Osteocyte (in vitro differentiated cells): Measurements from ENCODE around the gene ARL8B. TPM values are rescaled to one million over a fixed set of nuclear protein-coding genes. Genes with fewer than 3 reads are reported as not detected.
A peak's percentile ranks its signal among the peaks of the same experiment; 100 is the strongest.

Experiments used
- DNase-seq: peaks from one replicate; pipeline ENCODE4 v3.0.0; 2021; ENCODE audit warnings: mixed read lengths; ENCODE audit not compliant: unreplicated experiment; ENCODE audit errors: extremely low spot score
- H3K27ac Mint-ChIP-seq: one replicate; pipeline ENCODE4 v1.8.0; 2021; ENCODE audit warnings: mild to moderate bottlenecking, mixed read lengths; ENCODE audit not compliant: unreplicated experiment
- H3K27me3 Mint-ChIP-seq: one replicate; pipeline ENCODE4 v1.8.0; 2021; ENCODE audit warnings: mixed read lengths; ENCODE audit not compliant: unreplicated experiment
- H3K36me3 Mint-ChIP-seq: one replicate; pipeline ENCODE4 v1.8.0; 2021; ENCODE audit warnings: mixed read lengths; ENCODE audit not compliant: unreplicated experiment
- H3K4me1 Mint-ChIP-seq: one replicate; pipeline ENCODE4 v1.8.0; 2021; ENCODE audit warnings: mixed read lengths; ENCODE audit not compliant: unreplicated experiment
- H3K4me3 Mint-ChIP-seq: one replicate; pipeline ENCODE4 v1.8.0; 2021; ENCODE audit warnings: mild to moderate bottlenecking, moderate library complexity, mixed read lengths; ENCODE audit not compliant: unreplicated experiment
- H3K9me3 Mint-ChIP-seq: one replicate; pipeline ENCODE4 v1.8.0; 2021; ENCODE audit warnings: mixed read lengths; ENCODE audit not compliant: unreplicated experiment
- total RNA-seq: library from RNA; stranded (reverse); gene quantifications from 2 replicates; pipeline ENCODE4 v1.2.1, GENCODE V29; 2021
- TF ChIP-seq, protein P1 (sequence below): fragments of 200-600 bp; sonication (generic); IDR thresholded peaks from 2 replicates; pipeline ENCODE4 v1.5.0; 2021; ENCODE audit warnings: antibody characterized with exemption, mild to moderate bottlenecking, moderate library complexity

ARL8B gene
- total RNA-seq, 1 donor from 2014 or later = 86.0 TPM

DNA sequence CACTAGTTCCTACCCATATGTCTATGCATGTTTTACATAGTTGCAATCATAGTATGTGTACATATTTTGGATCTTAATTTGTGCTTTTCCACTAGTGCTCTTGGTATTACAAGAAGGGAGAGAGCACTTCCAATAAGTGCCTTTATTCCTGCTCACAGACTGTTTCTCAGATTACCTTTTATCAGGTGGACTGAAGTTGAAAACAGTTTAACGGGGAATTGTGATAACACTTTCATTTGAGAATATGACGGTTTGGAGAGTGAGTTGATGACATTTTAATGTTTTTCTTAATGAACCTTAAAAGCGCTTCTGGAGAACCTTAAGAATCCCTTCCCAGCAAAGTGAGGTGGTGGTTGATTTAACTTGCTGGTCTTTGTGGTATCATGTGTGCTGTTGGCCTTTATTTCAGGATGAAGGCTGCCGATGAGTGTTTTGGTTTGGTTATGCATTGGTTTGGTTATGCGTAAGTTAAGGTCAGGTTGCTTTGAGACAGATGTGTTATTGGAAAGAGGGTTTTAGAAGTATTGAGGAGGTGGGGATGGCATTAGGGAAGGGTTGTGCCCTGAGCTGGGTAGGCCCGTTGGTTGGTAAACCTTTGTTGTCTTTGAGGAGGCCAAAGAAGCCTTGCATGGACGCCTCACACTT, 68.2 kb downstream of the ARL8B start:
- Mint-ChIP-seq H3K9me3 (no peaks in the 10 kb centered on the region), H3K4me1 (peaks cover 50% of the 10 kb centered on the region), H3K27me3 (no peaks in the 10 kb centered on the region), H3K27ac (peak overlapping the region; percentile 44), H3K4me3 (peak overlapping the region; percentile 66), H3K36me3 (peaks cover 11% of the 10 kb centered on the region)
- TF ChIP-seq, protein P1, sequence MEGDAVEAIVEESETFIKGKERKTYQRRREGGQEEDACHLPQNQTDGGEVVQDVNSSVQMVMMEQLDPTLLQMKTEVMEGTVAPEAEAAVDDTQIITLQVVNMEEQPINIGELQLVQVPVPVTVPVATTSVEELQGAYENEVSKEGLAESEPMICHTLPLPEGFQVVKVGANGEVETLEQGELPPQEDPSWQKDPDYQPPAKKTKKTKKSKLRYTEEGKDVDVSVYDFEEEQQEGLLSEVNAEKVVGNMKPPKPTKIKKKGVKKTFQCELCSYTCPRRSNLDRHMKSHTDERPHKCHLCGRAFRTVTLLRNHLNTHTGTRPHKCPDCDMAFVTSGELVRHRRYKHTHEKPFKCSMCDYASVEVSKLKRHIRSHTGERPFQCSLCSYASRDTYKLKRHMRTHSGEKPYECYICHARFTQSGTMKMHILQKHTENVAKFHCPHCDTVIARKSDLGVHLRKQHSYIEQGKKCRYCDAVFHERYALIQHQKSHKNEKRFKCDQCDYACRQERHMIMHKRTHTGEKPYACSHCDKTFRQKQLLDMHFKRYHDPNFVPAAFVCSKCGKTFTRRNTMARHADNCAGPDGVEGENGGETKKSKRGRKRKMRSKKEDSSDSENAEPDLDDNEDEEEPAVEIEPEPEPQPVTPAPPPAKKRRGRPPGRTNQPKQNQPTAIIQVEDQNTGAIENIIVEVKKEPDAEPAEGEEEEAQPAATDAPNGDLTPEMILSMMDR = no peak
- DNase-seq = no peak

DNA sequence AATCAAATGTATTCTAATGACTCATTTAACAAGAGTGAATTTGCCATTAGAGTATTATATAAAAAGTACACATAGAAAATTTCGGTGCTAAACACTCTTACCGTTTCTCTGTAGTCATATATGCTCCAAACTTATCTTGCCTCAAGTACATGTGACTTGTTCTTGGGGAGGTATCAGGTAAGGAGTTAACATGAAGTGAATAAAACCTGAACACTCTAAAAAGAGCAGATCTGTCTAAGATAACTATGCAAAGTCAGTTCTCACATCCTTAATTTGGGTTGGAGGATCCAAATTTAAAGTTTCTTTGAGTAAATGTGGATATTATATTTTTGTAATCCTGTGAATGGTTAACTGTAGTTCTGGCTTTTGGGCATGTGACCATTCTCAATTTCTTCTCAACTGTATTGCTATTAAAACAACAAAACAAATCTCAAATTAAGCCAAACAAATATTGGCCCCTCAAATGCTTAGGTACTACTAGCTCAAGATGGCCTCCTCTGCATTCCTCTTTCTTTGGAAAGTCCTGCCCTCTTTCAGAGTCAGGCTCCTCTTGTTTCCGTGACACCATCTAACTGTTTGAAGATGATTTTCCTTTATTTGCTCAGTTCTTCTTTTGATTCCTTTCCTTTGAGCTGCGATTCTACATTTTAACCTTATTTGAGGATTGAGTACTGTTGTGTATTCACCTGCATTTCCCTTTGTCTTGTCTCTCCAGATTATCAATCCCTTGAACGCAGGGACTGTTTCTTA, 69.6 kb downstream of the ARL8B start:
- Mint-ChIP-seq H3K9me3 (no peaks in the 10 kb centered on the region), H3K27ac (peak overlapping the region; percentile 23), H3K36me3 (peaks cover 15% of the 10 kb centered on the region), H3K4me1 (peaks cover 59% of the 10 kb centered on the region), H3K27me3 (no peaks in the 10 kb centered on the region), H3K4me3 (no peak overlapping the region)
- no peak for DNase-seq
- TF ChIP-seq, protein P1 = no peak

DNA sequence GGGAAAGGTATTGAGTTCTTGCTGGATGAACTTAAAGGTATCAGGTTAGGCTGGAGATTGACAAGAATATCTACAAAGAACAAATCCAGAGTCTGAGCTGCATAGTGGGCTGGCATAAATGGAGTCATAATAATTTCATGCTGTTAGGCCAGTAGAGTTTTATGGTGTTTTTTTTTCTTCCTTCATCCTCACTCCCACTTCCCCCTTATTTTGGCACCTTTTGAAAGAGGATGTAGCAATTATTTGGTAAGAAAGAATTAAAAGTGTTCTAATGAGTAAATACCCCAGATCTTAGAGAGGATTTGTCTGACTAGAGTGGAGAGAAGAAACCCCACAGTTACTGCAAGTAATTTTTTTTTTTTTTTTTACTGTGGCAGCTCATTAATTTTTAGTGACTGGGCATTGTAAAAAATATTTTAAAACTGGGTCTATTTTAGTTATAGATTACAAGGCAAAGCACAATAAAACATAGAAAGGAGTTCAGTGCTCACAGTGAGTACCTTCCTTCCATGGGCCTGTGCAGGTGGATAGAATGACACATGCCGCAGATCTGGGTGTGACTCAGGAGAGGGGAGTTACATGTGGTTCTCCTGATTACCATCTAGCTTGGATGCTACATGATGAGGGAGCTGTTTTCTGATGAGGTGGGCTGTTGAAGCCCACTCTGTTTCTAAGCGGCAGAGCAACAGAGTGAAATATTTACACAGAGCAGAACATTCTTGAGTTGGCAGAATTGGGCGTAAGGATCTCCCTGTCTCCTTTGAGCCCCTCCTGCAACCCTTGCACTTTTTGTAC, 70.7 kb downstream of the ARL8B start:
- no peak for DNase-seq
- TF ChIP-seq, protein P1 = no peak
- Mint-ChIP-seq H3K4me1 (peaks cover 66% of the 10 kb centered on the region), H3K36me3 (peaks cover 25% of the 10 kb centered on the region), H3K27me3 (no peaks in the 10 kb centered on the region), H3K4me3 (no peak overlapping the region), H3K27ac (peak overlapping the region; percentile 38), H3K9me3 (no peaks in the 10 kb centered on the region)

DNA sequence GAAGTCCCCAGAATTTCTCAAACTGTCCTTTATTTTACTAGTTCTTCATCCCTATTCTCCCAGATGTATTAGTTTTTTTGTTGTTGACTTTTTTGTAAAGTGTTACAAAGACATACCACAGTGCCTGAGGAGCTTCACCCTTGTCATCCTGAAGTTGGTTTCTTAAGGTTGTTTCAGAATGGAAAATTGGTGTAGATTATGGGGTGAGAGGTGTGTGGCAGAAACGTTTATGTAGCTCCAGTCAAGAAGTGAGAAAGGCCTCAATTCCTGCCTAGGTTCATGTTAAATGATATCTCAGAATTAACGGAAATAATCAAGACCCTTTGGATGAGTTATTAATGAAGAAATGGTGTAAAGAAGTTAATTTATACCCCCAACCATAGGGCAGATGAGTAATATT, 72.2 kb downstream of the ARL8B start:
- no peak for DNase-seq
- H3K27ac Mint-ChIP-seq = peak overlapping the region; percentile 69
- H3K4me1 Mint-ChIP-seq = peaks cover 68% of the 10 kb centered on the region
- TF ChIP-seq, protein P1 = no peak
- H3K27me3 Mint-ChIP-seq = no peaks in the 10 kb centered on the region
- H3K9me3 Mint-ChIP-seq = no peaks in the 10 kb centered on the region
- H3K36me3 Mint-ChIP-seq = peaks cover 31% of the 10 kb centered on the region
- no peak overlapping the region for H3K4me3 Mint-ChIP-seq
